EH (cell line): ENCODE results near the gene MRTO4.
"Not testable (repeated sequence)": the region's sequence is repeated elsewhere in the genome, so short reads cannot be mapped to it uniquely, and the experiment has no call there.

Experiments used
- DNase-seq: peaks from one replicate; pipeline ENCODE4 v3.0.0-alpha.2; 2015; ENCODE audit warnings: low read depth

Gene MRTO4

GRCh38 chr1:19251305-19252196 is at the start of gene MRTO4, which contains the start of gene EMC1:
MRTO4 (plus strand) TSS chr1:19251805; CDS start chr1:19251836, 31 bp downstream.
EMC1 (minus strand) TSS chr1:19251524; CDS start chr1:19251509, 15 bp downstream.
- DNase-seq, result peak; percentile 82

DNA sequence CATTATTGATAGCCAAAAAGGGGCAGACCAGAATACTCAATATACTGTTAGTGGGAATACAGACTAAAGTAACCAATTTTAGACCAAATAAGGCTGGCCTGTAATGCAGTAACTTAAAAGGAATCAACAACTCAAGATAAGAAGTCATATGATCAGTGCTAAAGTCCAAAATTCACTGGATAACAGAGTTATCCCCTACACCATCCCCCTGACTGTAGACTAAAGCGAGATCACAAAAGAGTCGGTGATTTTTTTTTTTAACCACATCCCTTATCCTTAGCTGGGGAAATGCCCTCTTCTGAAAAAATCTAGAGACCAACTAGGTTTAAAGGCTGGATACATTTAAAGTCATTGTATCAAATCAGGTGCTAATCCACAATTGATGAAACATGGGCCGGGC is 49.2 kb upstream of the MRTO4 start:
- no peak for DNase-seq

DNA sequence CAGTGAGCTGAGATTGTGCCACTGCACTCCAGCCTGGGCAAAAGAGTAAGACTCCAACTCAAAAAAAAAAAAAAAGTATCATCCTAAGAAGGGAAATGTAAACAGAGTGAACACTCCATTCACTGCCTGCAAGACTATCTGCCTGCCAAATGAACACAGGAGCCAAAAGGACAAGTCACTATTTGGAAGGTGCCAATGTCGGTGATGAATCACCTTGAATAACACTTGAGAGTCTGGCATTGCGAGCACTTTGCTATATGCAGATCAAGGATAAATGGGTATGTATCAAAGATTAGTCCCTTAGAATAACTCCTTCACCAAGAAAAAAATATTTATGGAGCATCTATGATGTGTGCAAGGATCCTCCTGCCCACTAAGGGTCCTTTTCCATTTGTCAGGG is 48.2 kb upstream of the MRTO4 start:
- peak; percentile 68 for DNase-seq

DNA sequence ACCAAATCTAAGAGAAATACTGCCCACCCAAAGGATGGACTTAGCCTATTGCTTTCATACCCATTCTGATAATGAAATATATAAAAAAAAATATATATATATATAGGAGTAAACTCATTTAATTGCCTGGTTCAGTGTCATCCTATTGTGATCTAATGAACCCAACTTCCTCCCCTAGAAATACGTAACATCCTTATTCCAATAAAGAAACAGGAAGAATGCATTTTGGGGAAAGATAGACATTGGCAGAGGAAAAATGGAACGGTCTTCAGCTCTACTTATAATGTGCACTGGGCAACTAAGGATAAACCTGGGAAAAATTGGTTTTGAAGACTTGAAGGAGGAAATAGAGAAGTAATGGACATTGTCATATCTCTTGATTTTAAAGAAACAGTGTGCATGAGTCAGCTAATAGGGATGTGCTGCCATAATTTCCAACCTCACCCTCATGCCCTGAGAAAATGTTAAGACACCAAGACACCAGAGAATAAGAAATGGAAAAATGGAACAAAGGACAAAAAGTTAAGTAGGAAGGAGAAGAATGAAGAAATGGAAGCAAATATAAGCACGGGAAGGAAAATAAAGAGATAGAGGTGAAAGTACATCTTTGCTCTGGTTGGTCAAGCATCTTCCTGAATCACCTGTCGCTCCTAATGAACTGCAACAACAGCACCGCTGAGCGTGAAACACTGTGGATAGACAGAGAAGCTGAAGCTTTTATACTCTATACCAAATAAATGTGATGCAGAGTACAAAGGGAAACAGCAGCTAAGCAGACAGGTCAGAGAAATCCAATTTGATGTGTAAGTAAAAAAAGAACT is 46.9 kb upstream of the MRTO4 start:
- DNase-seq, result peak; percentile 63

- DNase-seq, result no peak
These were observed 46.2 kb upstream of the MRTO4 start for GRCh38 chr1:19205403-19205802.

DNA sequence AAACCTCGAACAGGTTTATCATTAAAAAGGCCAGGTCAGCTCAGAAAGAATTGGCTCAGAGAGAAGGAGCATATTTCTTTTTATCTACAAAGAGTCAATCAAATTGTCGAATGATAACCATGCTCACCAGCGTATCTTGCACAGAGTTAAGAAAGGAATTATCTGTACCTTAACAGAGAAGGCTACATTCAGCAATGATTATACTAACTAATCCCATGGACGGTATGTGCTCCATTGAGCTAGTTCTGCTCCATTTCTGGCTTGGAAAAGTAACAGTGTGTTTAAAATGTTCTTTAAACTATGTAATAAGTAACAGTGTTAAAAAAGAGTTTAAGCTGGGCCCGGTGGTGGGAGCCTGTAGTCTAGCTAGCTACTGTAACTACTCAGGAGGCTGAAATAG is 45.8 kb upstream of the MRTO4 start:
- DNase-seq, result no peak

GRCh38 chr1:19206947-19207346 is 44.7 kb upstream of the MRTO4 start:
- no peak for DNase-seq

GRCh38 chr1:19208710-19209438 is 42.7 kb upstream of the MRTO4 start:
- DNase-seq, result peak; percentile 78

GRCh38 chr1:19209439-19209989 is 42.1 kb upstream of the MRTO4 start:
- peak; percentile 65 for DNase-seq

DNA sequence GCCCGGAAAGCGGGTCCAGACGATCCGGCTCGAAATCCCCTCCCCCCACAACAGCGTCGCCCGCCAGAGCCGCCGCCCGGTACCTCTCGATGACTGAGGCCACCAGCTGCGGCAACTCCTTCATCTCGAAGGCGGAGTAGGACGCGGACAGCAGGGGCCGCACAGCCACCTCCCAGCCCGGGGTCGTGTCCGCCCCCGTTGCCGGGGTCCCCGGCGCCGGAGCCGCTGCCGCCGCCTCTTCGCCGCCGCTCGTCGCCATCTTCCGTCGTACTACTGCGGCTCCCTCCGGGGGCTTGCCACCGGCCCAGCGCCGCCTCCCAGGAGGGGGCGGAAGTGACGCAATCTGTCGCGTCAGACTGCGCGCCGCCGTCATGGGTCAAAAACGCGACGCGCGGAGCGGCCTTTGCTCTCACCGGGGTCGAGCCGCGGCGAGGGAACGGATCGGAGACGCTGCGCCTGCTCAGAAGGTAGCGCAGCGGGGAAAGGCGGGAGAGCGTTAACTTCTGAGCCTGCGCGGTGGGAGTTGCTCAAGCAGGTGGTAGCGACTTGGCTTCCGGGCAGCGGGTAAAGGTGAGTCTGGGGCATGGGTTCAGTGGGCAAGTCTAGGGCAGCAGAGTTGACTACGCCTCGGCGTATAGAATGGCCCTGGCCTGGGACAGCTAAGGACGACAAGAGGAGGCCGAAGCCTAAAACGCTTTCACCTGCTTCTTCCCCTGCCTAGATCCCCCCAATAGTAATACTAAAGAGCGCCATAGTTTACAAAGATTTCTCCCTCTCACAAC is 41.4 kb upstream of the MRTO4 start, which contains the start of gene UBR4:
Gene UBR4, minus strand, starts transcription at position 277 of the 782 bp plus-strand sequence. Its CDS starts 18 bp downstream, at position 259.
- DNase-seq, result peak; percentile 93

- peak; percentile 37 for DNase-seq
These were observed 40.6 kb upstream of the MRTO4 start for GRCh38 chr1:19210772-19211549.

DNA sequence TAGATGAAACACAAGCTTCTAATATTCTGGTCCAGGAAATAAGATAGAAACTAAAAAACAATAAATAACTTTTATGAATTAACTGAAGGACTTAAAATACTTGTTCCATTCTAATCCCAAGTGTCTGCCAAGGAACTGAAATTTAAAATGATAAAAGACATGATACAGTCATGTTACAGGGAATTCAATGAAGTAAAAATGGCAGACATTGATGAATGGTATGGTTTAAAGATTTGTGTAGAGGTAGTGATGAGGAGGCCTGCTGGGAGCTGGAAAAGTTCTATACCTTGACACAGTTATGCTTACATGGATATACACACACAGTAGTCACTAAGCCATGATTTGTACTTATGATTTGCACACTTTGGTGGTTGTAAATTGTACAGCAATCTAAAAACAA is 39.4 kb upstream of the MRTO4 start:
- no peak for DNase-seq

DNA sequence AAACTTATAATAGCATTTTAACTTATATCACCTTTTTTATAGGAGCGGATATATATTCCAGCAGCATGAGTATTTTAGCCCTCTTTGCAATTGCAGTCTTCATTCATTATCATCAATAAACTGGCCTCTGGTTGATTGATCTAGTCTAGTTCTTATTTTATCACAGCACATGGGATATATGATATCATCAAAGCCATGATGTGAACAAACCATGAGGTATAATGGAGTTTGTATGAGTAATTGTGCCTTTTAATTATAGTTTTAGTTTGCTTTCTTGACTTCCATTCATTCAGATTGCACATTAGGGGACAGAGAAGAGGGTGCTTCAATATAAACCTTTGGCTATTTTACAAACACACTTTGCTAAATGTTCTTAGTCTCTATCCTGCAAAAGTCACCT is 38.0 kb upstream of the MRTO4 start:
- DNase-seq, result no peak

DNA sequence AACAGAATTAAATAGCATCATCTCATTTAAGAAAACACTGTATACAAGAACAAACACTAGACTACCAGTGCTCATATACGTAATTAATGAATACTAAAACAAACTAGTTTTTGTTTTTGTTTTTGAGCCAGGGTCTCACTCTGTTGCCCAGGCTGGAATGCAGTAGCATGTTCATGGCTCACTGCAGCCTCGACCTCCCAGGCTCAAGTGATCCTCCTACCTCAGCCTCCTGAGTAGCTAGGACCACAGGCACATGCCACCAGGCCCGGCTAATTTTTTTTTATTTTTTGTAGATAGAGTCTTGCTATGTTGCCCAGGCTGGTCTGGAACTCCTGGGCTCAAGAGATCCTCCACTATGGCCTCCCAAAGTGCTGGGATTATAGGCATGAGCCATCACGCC is 35.0 kb upstream of the MRTO4 start:
- DNase-seq, result not testable (repeated sequence)

GRCh38 chr1:19219451-19219850 is 32.2 kb upstream of the MRTO4 start:
- DNase-seq, result no peak

GRCh38 chr1:19220080-19220846 is 31.3 kb upstream of the MRTO4 start:
- DNase-seq, result no peak

GRCh38 chr1:19220991-19221390 is 30.6 kb upstream of the MRTO4 start:
- DNase-seq, result no peak

DNA sequence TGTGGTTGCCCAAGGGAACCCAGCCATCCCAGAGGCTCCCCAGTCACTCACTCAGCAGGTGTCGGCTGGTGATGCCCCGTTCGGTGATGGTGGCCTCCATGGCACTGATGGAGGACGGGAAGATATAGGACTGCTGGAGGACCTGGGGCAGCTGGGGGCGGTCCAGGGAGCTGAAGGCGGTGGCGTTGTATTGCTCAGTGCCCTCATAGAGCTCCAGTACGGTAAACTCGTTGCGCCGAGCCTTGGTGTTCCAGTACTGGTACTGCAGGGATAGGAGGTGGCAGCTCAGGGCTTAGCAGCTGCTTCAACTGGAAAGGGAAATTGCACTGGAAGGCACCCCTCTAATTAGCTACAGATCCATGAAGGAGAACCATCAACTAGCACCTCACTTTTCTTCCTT is 29.0 kb upstream of the MRTO4 start:
- DNase-seq, result no peak
